B cell (primary cell): Measurements from ENCODE around the gene LRRC32.

Source experiments
- EZH2 ChIP-seq: IDR thresholded peaks from 2 replicates; pipeline ENCODE4 v1.6.1; 2012; ENCODE audit warnings: borderline replicate concordance, low read depth, mild to moderate bottlenecking, moderate library complexity, low read length; ENCODE audit not compliant: insufficient read depth, poor library complexity, severe bottlenecking
- TF ChIP-seq, protein P1 (sequence below): fragments of 200-600 bp; IDR thresholded peaks from one replicate; pipeline ENCODE4 v1.8.0; 2022; ENCODE audit warnings: antibody characterized with exemption, mild to moderate bottlenecking

- TF ChIP-seq, protein P1, sequence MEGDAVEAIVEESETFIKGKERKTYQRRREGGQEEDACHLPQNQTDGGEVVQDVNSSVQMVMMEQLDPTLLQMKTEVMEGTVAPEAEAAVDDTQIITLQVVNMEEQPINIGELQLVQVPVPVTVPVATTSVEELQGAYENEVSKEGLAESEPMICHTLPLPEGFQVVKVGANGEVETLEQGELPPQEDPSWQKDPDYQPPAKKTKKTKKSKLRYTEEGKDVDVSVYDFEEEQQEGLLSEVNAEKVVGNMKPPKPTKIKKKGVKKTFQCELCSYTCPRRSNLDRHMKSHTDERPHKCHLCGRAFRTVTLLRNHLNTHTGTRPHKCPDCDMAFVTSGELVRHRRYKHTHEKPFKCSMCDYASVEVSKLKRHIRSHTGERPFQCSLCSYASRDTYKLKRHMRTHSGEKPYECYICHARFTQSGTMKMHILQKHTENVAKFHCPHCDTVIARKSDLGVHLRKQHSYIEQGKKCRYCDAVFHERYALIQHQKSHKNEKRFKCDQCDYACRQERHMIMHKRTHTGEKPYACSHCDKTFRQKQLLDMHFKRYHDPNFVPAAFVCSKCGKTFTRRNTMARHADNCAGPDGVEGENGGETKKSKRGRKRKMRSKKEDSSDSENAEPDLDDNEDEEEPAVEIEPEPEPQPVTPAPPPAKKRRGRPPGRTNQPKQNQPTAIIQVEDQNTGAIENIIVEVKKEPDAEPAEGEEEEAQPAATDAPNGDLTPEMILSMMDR: no peak
- TF ChIP-seq EZH2: no peak
These were observed 41.6 kb upstream of the LRRC32 start for GRCh38 chr11:76712125-76712524.
